GM18507 (cell line): ENCODE results near the gene FERMT3.

Source experiments
- DNase-seq: peaks from one replicate; pipeline ENCODE4 v3.0.0; 2011; ENCODE audit warnings: low read depth; ENCODE audit not compliant: insufficient read length; ENCODE audit errors: extremely low spot score
- FAIRE-seq: peaks from 2 replicates; lab custom pipeline; 2011; peaks lifted over from hg19 to GRCh38; lab: Jason Lieb, UNC

Gene FERMT3

GRCh38 chr11:64258356-64258755, 51.8 kb downstream of the FERMT3 start:
- no peak for FAIRE-seq
- no peak for DNase-seq

- DNase-seq (no peak), FAIRE-seq (no peak)
These were observed 52.5 kb downstream of the FERMT3 start for GRCh38 chr11:64258946-64259532.

DNA sequence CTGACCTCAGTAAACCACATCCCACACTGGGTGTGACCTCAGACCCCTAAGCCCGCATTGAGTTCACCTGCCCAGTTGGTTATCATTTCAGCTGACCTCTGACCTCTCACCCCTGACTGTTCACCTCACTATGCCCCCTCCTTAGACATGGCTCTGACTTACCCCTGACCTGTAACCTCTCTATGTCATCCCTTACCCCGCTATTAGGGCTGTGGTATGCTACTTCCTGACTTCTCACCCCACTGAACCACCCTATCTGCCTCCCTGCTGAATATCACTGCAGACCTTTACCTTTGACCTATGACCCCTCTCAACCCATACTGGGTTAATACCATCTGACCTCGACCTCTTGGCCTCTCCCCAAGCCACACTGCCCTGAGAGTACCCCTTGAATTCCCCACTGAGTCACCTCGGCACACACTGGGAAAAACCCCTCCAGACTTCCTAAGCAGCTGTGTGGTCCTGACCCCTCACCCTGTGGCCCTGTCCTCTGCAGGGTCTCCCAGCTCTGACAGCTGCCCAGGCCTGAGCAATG, 53.1 kb downstream of the FERMT3 start:
- FAIRE-seq (peak; percentile 62), DNase-seq (no peak)

- no peak for FAIRE-seq
- no peak for DNase-seq
These were observed 53.7 kb downstream of the FERMT3 start for GRCh38 chr11:64260147-64260708.

- no peak for FAIRE-seq
- DNase-seq: no peak
These were observed 55.1 kb downstream of the FERMT3 start for GRCh38 chr11:64261556-64262080.

GRCh38 chr11:64262271-64263002, 55.9 kb downstream of the FERMT3 start:
- DNase-seq (no peak), FAIRE-seq (no peak)

DNA sequence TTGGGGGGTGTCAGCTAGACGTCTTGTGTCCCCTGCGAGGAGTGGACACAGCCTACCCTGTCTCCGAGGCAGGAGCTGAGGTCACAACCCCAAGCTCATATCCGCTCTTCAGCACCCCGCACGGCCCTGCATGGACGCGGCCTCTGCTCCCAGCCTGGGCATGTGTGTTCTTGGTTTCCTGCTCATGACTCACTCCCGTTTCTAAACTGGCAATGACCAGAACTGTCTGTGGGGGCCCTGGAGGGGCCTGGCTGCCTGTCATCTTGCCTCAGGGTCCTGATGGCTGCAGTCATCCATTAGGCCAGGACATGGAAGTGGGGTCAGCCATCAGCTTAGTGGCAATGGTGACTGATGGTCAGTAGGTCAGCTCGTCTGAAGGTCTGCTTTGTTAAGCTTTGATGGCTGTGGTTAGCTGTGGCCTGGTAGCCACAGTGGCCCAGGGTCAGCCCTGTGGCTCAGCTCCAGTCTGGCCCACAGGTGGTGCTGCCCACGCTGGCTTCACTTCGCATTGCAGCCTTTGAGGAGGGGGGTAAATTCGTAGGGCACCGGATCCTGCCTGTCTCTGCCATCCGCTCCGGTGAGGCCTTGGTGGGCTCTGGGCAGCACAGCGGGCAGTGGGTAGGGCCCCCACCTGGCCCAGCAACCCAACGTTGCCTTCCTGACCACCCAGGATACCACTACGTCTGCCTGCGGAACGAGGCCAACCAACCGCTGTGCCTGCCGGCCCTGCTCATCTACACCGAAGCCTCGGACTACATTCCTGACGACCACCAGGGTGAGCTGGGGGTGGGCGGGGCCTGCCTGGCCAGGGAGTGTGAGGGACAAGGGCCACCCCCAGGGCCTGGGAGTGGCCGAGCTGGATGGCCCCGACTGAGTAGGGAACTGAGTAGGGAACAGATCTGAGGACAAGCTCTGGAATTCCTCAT, 56.8 kb downstream of the FERMT3 start:
- no peak for FAIRE-seq
- no peak for DNase-seq

DNA sequence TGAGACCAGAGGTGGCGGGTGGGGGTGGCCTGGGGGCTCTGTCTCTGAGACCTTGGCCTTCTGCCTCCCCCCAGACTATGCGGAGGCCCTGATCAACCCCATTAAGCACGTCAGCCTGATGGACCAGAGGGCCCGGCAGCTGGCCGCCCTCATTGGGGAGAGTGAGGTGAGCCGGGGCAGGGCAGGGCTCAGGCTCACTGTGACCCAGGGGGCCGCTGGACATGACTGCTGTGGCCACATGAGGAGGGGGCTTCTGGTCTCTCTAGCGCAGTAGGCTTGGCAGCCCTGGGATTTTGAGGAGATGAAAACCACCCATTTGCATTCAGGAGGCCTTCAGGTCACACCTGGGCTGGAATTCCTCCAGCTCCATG, 57.4 kb downstream of the FERMT3 start:
- DNase-seq (no peak), FAIRE-seq (no peak)

- DNase-seq: no peak
- no peak for FAIRE-seq
These were observed 57.9 kb downstream of the FERMT3 start for GRCh38 chr11:64264371-64264852.

DNA sequence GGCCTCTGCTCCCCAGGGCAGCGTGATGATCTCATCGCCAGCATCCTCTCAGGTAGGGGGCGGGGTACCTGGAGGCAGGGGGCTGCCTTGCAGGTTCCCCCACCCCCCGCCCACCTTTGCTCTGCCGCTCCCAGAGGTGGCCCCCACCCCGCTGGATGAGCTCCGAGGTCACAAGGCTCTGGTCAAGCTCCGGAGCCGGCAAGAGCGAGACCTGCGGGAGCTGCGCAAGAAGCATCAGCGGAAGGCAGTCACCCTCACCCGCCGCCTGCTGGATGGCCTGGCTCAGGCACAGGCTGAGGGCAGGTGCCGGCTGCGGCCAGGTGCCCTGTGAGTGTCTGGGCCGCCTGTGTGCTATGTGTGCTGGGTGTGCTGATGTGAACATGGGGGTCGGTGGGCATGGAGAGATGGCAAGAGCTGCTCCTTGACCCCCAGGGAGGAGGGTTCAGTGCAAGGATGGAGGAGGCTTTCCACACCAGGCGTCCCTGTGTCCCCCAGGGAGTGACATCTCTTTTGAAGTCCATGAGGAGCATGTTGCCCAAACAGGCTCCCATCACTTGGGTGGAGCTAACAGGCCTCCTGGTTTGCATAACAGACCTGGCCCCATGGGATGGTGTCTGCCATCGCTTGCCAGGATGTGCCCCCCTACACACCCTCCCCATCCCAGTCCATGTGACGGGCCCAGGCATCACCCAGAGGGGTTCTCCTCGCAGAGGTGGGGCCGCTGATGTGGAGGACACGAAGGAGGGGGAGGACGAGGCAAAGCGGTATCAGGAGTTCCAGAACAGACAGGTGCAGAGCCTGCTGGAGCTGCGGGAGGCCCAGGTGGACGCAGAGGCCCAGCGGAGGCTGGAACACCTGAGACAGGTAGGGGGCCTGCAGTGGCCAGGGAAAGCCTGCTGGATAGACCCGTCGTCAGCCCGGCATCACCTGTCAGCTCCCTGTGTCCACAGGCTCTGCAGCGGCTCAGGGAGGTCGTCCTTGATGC, 58.9 kb downstream of the FERMT3 start:
- DNase-seq (no peak), FAIRE-seq (no peak)

DNA sequence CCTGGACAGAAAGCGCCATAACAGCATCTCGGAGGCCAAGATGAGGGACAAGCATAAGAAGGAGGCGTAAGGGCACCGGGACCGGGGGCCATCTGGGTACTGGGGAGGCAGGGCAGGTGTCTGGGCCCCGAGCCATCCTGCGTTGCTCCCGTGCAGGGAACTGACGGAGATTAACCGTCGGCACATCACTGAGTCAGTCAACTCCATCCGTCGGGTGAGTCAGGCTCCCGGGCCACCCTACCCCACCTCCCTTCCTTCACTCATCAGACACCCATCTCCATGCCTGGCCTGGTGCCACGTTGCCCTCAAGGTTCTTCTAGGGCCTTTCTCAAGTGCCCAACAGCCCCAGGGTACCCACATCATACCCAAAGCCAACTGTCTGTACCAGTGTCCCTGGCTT, 59.8 kb downstream of the FERMT3 start:
- no peak for DNase-seq

GRCh38 chr11:64267207-64267945, 60.9 kb downstream of the FERMT3 start:
- DNase-seq: no peak
- FAIRE-seq: no peak

More for the DNA sequence above, 59.8 kb downstream of the FERMT3 start:
- FAIRE-seq: no peak

DNA sequence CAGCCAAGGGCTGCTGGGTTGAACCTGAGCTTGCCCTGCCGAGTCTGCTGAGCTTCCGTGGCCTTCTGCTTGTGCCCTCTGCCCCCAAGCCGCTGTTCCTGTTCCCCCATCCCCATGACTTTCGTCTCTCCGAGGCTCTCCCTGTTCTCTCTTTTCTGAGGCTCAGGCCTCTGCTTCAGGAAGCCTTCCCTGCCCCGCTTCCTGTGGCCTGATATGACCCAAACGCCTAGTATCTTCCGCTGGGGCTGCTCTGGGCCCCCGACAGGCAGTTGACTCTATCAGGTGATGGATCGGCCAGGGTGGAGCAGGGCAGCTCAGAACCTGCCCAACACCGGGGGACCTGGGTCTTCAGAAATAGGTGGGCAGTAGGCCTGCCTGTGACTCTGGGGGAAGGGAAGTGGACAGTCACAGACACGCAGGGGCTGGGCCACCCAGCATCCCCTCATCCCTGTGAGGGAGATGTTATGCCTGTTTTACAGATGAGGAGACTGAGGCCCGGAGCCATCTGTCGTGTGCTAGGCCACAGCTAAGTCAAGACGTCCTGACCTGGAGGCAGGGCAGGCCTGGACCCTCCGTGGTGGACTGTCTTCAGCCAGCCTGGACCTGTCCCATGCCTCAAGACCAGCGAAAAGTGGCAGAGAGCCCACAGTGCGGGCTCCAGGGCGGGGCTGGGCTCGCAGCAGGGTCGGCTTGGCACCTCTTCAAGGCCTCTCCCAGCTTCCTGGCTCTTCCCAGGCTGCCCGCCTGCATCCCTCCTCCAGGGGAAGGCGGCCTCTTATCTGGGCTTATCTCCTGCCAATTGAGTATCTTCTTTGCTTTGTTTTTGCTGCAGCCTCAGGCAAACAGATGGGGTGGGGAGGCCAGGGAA, 61.7 kb downstream of the FERMT3 start:
- DNase-seq: no peak
- FAIRE-seq: no peak

GRCh38 chr11:64268893-64269539, 62.5 kb downstream of the FERMT3 start:
- FAIRE-seq (peak; percentile 47), DNase-seq (no peak)

DNA sequence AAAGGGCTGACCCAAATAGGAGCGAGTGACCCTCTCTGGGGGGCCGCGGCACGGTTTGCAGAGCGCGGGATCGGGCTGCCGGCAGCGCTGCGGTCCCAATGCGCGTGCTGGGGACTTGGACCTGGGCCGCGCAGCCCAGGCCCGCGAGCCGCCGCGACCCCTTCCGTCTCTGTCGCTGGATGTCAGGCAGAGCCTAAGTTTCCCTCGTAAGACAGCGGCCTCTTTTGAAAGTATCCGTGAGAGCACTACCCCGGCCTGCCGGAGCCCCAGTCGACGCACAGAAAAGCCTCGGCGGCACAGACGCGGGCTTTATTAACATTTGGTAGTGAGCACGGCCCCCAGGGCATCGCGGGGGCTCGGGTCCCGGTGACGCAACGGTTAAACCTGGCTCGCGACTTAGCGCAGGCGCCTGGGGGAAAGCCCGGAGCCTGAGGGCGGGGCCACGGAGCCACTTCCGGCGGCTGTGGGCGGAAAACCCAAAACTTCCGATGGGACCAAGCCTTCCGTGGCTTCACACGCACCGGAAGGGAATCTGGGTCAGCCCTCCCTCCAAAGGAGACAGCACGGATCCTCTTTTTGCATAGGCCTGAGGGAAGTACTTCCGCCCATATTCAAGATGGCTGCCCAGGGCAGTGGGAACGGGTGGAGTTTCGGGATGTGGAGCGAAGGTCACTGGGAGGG, 63.2 kb downstream of the FERMT3 start:
- DNase-seq: peak; percentile 77
- peak; percentile 95 for FAIRE-seq
